ENCODE data around the gene ELF2.

ELF2 gene

GRCh38 chr4:139144911-139145551 lies 32.0 kb downstream of the ELF2 start:
- H3K27me3 ChIP-seq (ENCODE audit: insufficient read depth, low read length, poor library complexity, severe bottlenecking): no peaks in the 10 kb centered on the region
- no peaks in the 10 kb centered on the region for H3K9me2 ChIP-seq (replicated peaks; ENCODE audit: low read depth, low read length)
- H3K4me2 ChIP-seq (ENCODE audit: low read depth, low read length, poor library complexity, severe bottlenecking): peak overlapping the region; percentile 43
- H3F3A ChIP-seq (ENCODE audit: low read depth): no peaks in the 10 kb centered on the region
- H3K9me3 ChIP-seq (ENCODE audit: insufficient read depth, low read depth, low read length): no peaks in the 10 kb centered on the region
- no peaks in the 10 kb centered on the region for H3K36me3 ChIP-seq (ENCODE audit: insufficient read depth, low read length)
- no peak for TF ChIP-seq EZH2phosphoT487 (IDR thresholded peaks at IDR 0.05; ENCODE audit: borderline replicate concordance)
- TF ChIP-seq, protein P1, sequence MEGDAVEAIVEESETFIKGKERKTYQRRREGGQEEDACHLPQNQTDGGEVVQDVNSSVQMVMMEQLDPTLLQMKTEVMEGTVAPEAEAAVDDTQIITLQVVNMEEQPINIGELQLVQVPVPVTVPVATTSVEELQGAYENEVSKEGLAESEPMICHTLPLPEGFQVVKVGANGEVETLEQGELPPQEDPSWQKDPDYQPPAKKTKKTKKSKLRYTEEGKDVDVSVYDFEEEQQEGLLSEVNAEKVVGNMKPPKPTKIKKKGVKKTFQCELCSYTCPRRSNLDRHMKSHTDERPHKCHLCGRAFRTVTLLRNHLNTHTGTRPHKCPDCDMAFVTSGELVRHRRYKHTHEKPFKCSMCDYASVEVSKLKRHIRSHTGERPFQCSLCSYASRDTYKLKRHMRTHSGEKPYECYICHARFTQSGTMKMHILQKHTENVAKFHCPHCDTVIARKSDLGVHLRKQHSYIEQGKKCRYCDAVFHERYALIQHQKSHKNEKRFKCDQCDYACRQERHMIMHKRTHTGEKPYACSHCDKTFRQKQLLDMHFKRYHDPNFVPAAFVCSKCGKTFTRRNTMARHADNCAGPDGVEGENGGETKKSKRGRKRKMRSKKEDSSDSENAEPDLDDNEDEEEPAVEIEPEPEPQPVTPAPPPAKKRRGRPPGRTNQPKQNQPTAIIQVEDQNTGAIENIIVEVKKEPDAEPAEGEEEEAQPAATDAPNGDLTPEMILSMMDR (conservative IDR thresholded peaks at IDR 0.05; ENCODE audit: low read length): no peak
- peak overlapping the region; percentile 24 for H3K4me3 ChIP-seq (ENCODE audit: low read length, poor library complexity, severe bottlenecking)
- H3K79me2 ChIP-seq (ENCODE audit: insufficient read depth, low read length): peaks cover 93% of the 10 kb centered on the region
- no peak overlapping the region for H3K9ac ChIP-seq (ENCODE audit: low read depth, low read length, poor library complexity, severe bottlenecking)
- peaks cover 43% of the 10 kb centered on the region for H3K4me1 ChIP-seq (ENCODE audit: insufficient read depth, low read length, poor library complexity, severe bottlenecking)
- H2AFZ ChIP-seq (ENCODE audit: low read length): no peak overlapping the region
- peaks cover 56% of the 10 kb centered on the region for H4K20me1 ChIP-seq (ENCODE audit: insufficient read depth, low read length, poor library complexity, severe bottlenecking)

GRCh38 chr4:139144161-139144859 lies 32.7 kb downstream of the ELF2 start:
- TF ChIP-seq EZH2phosphoT487 (IDR thresholded peaks at IDR 0.05; ENCODE audit: borderline replicate concordance): no peak
- TF ChIP-seq, protein P1 (conservative IDR thresholded peaks at IDR 0.05; ENCODE audit: low read length): no peak
- Histone ChIP-seq H3K4me3 (ENCODE audit: low read length, poor library complexity, severe bottlenecking) (peak overlapping the region; percentile 24), H3K79me2 (ENCODE audit: insufficient read depth, low read length) (peaks cover 92% of the 10 kb centered on the region), H2AFZ (ENCODE audit: low read length) (no peak overlapping the region), H3K9me3 (ENCODE audit: insufficient read depth, low read depth, low read length) (no peaks in the 10 kb centered on the region), H3K4me2 (ENCODE audit: low read depth, low read length, poor library complexity, severe bottlenecking) (peak overlapping the region; percentile 43), H3K27me3 (ENCODE audit: insufficient read depth, low read length, poor library complexity, severe bottlenecking) (no peaks in the 10 kb centered on the region), H3K36me3 (ENCODE audit: insufficient read depth, low read length) (no peaks in the 10 kb centered on the region), H3F3A (ENCODE audit: low read depth) (no peaks in the 10 kb centered on the region), H3K9me2 (replicated peaks; ENCODE audit: low read depth, low read length) (no peaks in the 10 kb centered on the region), H3K9ac (ENCODE audit: low read depth, low read length, poor library complexity, severe bottlenecking) (no peak overlapping the region), H3K4me1 (ENCODE audit: insufficient read depth, low read length, poor library complexity, severe bottlenecking) (peaks cover 43% of the 10 kb centered on the region), H4K20me1 (ENCODE audit: insufficient read depth, low read length, poor library complexity, severe bottlenecking) (peaks cover 56% of the 10 kb centered on the region)

DNA sequence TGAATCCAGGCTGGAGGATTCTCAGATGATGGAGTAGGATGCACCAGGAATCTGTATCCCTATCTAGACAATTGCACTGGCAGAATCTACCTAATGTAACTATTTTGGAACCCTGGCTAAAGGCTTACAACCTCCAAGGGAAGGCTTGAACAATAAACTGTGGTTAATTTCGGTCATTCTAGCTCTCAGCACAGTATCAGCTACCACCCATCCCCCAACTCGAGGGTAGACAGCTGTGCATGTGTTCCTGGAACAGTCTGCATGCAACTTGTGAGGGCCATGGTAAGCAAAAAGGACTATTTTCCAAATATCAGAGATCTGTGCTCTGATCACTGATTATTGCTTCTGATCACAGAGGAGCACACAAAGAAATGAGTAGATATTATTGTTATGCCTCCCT lies 34.0 kb downstream of the ELF2 start:
- H4K20me1 ChIP-seq (ENCODE audit: insufficient read depth, low read length, poor library complexity, severe bottlenecking): peaks cover 52% of the 10 kb centered on the region
- no peaks in the 10 kb centered on the region for H3K27me3 ChIP-seq (ENCODE audit: insufficient read depth, low read length, poor library complexity, severe bottlenecking)
- H3K4me2 ChIP-seq (ENCODE audit: low read depth, low read length, poor library complexity, severe bottlenecking): peak overlapping the region; percentile 38
- H3F3A ChIP-seq (ENCODE audit: low read depth): no peaks in the 10 kb centered on the region
- H3K9me2 ChIP-seq (replicated peaks; ENCODE audit: low read depth, low read length): no peaks in the 10 kb centered on the region
- no peak overlapping the region for H2AFZ ChIP-seq (ENCODE audit: low read length)
- H3K79me2 ChIP-seq (ENCODE audit: insufficient read depth, low read length): peaks cover 79% of the 10 kb centered on the region
- no peak overlapping the region for H3K9ac ChIP-seq (ENCODE audit: low read depth, low read length, poor library complexity, severe bottlenecking)
- H3K4me1 ChIP-seq (ENCODE audit: insufficient read depth, low read length, poor library complexity, severe bottlenecking): peaks cover 40% of the 10 kb centered on the region
- no peaks in the 10 kb centered on the region for H3K9me3 ChIP-seq (ENCODE audit: insufficient read depth, low read depth, low read length)
- no peak overlapping the region for H3K4me3 ChIP-seq (ENCODE audit: low read length, poor library complexity, severe bottlenecking)
- H3K36me3 ChIP-seq (ENCODE audit: insufficient read depth, low read length): no peaks in the 10 kb centered on the region
- no peak for TF ChIP-seq EZH2phosphoT487 (IDR thresholded peaks at IDR 0.05; ENCODE audit: borderline replicate concordance)
- TF ChIP-seq, protein P1 (conservative IDR thresholded peaks at IDR 0.05; ENCODE audit: low read length): no peak
